ENCODE measurements around the gene GPR12.

Gene GPR12

GRCh38 chr13:26705536-26705935, 55.0 kb downstream of the GPR12 start:
- no peaks in the 10 kb centered on the region for H3K36me3 ChIP-seq (ENCODE audit: control insufficient read depth in 2 of 2, insufficient read depth in 1 of 2, low read length in 2 of 2)
- H3K4me3 ChIP-seq (ENCODE audit: low read depth, low read length): no peak overlapping the region
- POLR2A ChIA-PET: no interaction called here
- no peak overlapping the region for H3K27ac ChIP-seq (ENCODE audit: extremely low read depth, low read depth, low read length)
- no peaks in the 10 kb centered on the region for H3K4me1 ChIP-seq (ENCODE audit: control insufficient read depth, insufficient read depth, low read length)
- TF ChIP-seq ZNF169 (tag by site-specific recombination; IDR thresholded peaks at IDR 0.05) (no peak), ZNF416 (tag by site-specific recombination; IDR thresholded peaks at IDR 0.05) (no peak), PRDM2 (tag by site-specific recombination; IDR thresholded peaks at IDR 0.05; ENCODE audit: borderline replicate concordance) (no peak), ZXDB (tag by site-specific recombination; IDR thresholded peaks at IDR 0.05) (no peak), ZBTB49 (tag by site-specific recombination; IDR thresholded peaks at IDR 0.05; ENCODE audit: low read depth) (no peak), ZNF221 (tag by site-specific recombination; IDR thresholded peaks at IDR 0.05; ENCODE audit: borderline replicate concordance) (no peak), ZSCAN5A (tag by site-specific recombination; IDR thresholded peaks at IDR 0.05) (no peak), ZNF112 (tag by site-specific recombination; IDR thresholded peaks at IDR 0.05) (no peak), YY2 (tag by site-specific recombination; IDR thresholded peaks at IDR 0.05) (no peak), ZNF23 (tag by site-specific recombination; IDR thresholded peaks at IDR 0.05; ENCODE audit: borderline replicate concordance) (no peak), ZNF398 (tag by site-specific recombination; IDR thresholded peaks at IDR 0.05) (no peak), HOXD13 (CRISPR knock-in tag; IDR thresholded peaks at IDR 0.05; ENCODE audit: borderline replicate concordance) (no peak), ZSCAN18 (tag by site-specific recombination; IDR thresholded peaks at IDR 0.05) (no peak), ZNF530 (tag by site-specific recombination; IDR thresholded peaks at IDR 0.05; ENCODE audit: low read depth) (no peak), ZNF148 (tag by site-specific recombination; IDR thresholded peaks at IDR 0.05; ENCODE audit: borderline replicate concordance) (no peak)
- CTCF ChIA-PET: interaction anchor here (0.7 to 7.4 kb wide), 7 partner anchors 16 to 522 kb away, joined by 3 to 48 read pairs (median 4); no protein-coding TSS in a partner anchor
- H3K9me3 ChIP-seq (ENCODE audit: control insufficient read depth, insufficient read depth, low read depth, low read length): no peaks in the 10 kb centered on the region

All from HEK293 (cell line).